Mucosa of stomach (tissue), 1 donor: ENCODE measurements around the gene NAGLU.
A peak's percentile ranks its signal among the peaks of the same experiment; 100 is the strongest.

Experiments used
- H3K27me3 ChIP-seq: one replicate; pipeline ENCODE4 v1.7.0; 2013; ENCODE audit warnings: mild to moderate bottlenecking, low read length; ENCODE audit not compliant: control insufficient read depth, insufficient read depth
- H3K36me3 ChIP-seq: one replicate; pipeline ENCODE4 v1.7.0; 2013; ENCODE audit warnings: low read length; ENCODE audit not compliant: control insufficient read depth, insufficient read depth
- H3K4me1 ChIP-seq: one replicate; pipeline ENCODE4 v1.7.0; 2013; ENCODE audit warnings: mild to moderate bottlenecking, low read length; ENCODE audit not compliant: control insufficient read depth, insufficient read depth
- H3K4me3 ChIP-seq: one replicate; pipeline ENCODE4 v1.7.0; 2013; ENCODE audit warnings: low read length
- H3K9ac ChIP-seq: one replicate; pipeline ENCODE4 v1.7.0; 2013; ENCODE audit warnings: mild to moderate bottlenecking, low read length, moderate library complexity
- H3K9me3 ChIP-seq: one replicate; pipeline ENCODE4 v1.7.0; 2013; ENCODE audit warnings: mild to moderate bottlenecking, low read length, moderate library complexity; ENCODE audit not compliant: control insufficient read depth
- donor health status: Pancreatic carcinoma.

Gene NAGLU

GRCh38 chr17:42536048-42536371, at the start of gene NAGLU:
TSS of gene NAGLU (plus strand) at chr17:42536241. CDS start at chr17:42536273, 32 bp downstream.
- H3K4me1 ChIP-seq = peaks cover 31% of the 10 kb centered on the region
- H3K9me3 ChIP-seq = no peaks in the 10 kb centered on the region
- peak within 1 kb of the TSS; percentile 57 for H3K4me3 ChIP-seq
- peak within 1 kb of the TSS; percentile 80 for H3K9ac ChIP-seq
- no peaks in the 10 kb centered on the region for H3K27me3 ChIP-seq
- H3K36me3 ChIP-seq = no peaks in the 10 kb centered on the region

DNA sequence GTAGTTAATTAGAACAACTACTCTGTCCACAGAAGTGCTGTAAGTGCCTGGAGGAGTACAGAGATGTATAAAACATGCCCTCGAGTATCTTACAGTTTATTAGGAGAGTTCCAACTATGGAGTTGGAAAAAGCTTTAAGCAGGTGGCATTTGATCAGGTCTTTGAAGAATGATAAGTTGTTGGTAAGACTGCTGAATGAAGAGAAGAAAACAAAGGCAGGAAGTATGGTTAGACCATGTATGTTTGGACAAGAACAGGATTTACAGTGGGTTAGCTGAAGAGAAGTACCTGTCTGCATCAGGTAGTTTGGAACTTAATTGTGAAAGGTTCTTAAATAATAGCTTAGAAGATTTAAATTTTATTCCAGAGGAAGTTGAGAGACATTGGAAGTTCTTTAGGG, 48.0 kb upstream of the NAGLU start:
- H3K4me1 ChIP-seq = peaks cover 6% of the 10 kb centered on the region
- peaks cover 8% of the 10 kb centered on the region for H3K36me3 ChIP-seq
- no peak overlapping the region for H3K9ac ChIP-seq
- H3K9me3 ChIP-seq = no peaks in the 10 kb centered on the region
- no peaks in the 10 kb centered on the region for H3K27me3 ChIP-seq
- H3K4me3 ChIP-seq = no peak overlapping the region

- no peak overlapping the region for H3K9ac ChIP-seq
- H3K9me3 ChIP-seq = no peaks in the 10 kb centered on the region
- no peaks in the 10 kb centered on the region for H3K4me1 ChIP-seq
- no peak overlapping the region for H3K4me3 ChIP-seq
- H3K27me3 ChIP-seq = no peaks in the 10 kb centered on the region
- H3K36me3 ChIP-seq = no peaks in the 10 kb centered on the region
Measured at GRCh38 chr17:42493319-42493718, 42.7 kb upstream of the NAGLU start.

DNA sequence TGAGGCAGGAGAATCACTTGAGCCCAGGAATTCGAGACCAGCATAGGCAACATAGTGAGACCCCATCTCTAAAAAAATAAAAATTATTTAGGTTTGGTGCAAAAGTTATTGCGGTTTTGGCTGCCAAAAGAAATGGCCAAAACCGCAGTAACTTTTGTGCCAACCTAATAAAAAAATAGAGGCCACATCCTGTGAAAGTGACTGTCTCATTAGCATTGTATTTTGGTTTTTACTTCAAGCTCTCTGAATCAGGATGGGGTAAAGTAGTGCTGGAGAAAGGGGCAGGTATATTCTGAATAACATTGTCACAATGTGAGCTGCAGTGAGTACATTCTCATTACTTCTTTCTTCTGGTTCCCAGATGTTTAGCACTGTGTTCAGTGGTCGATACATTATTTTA, 41.4 kb upstream of the NAGLU start:
- H3K4me3 ChIP-seq = no peak overlapping the region
- H3K27me3 ChIP-seq = no peaks in the 10 kb centered on the region
- H3K4me1 ChIP-seq = no peaks in the 10 kb centered on the region
- H3K9me3 ChIP-seq = no peaks in the 10 kb centered on the region
- no peak overlapping the region for H3K9ac ChIP-seq
- no peaks in the 10 kb centered on the region for H3K36me3 ChIP-seq

DNA sequence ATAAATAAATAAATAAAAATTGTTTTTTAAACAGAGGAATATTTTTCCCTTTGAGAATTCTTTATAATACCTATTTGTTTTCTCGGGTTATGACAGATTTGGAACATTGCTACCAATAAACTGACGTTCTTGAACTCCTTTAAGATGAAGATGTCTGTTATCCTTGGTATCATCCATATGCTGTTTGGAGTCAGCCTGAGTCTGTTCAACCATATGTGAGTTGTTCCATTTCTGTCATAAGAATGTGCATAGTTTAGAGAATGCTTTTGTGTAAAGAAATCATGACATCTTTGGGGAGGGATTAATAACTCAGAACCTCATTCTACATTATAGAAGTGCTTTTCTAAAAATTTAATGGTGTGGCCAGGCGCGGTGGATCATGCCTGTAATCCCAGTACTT, 37.2 kb upstream of the NAGLU start:
- H3K9ac ChIP-seq = no peak overlapping the region
- no peaks in the 10 kb centered on the region for H3K27me3 ChIP-seq
- H3K4me1 ChIP-seq = no peaks in the 10 kb centered on the region
- no peak overlapping the region for H3K4me3 ChIP-seq
- H3K9me3 ChIP-seq = no peaks in the 10 kb centered on the region
- peaks cover 5% of the 10 kb centered on the region for H3K36me3 ChIP-seq

GRCh38 chr17:42502091-42502490, 34.0 kb upstream of the NAGLU start:
- no peaks in the 10 kb centered on the region for H3K4me1 ChIP-seq
- no peak overlapping the region for H3K4me3 ChIP-seq
- H3K27me3 ChIP-seq = no peaks in the 10 kb centered on the region
- H3K36me3 ChIP-seq = peaks cover 11% of the 10 kb centered on the region
- no peak overlapping the region for H3K9ac ChIP-seq
- H3K9me3 ChIP-seq = no peaks in the 10 kb centered on the region

DNA sequence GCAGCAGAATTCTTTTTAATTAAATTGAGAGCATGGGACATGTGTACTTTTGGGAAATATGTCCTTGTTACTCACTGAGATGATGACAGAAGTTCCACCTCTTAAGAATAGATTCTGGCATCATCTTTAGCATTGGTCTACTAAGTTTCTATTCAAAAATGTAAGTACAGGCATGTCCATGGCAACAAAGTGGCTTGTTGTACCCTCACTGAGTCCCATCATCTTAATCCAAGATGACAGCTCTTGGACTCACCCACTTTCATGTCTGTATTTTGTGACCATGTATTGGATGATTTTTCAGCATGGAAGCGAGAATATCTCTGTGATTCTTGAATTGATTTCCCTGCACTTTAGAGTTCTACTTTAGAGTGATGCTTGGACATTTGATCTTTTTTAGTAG, 33.1 kb upstream of the NAGLU start:
- H3K9ac ChIP-seq = no peak overlapping the region
- no peak overlapping the region for H3K4me3 ChIP-seq
- peaks cover 16% of the 10 kb centered on the region for H3K36me3 ChIP-seq
- H3K27me3 ChIP-seq = no peaks in the 10 kb centered on the region
- no peaks in the 10 kb centered on the region for H3K4me1 ChIP-seq
- H3K9me3 ChIP-seq = no peaks in the 10 kb centered on the region

DNA sequence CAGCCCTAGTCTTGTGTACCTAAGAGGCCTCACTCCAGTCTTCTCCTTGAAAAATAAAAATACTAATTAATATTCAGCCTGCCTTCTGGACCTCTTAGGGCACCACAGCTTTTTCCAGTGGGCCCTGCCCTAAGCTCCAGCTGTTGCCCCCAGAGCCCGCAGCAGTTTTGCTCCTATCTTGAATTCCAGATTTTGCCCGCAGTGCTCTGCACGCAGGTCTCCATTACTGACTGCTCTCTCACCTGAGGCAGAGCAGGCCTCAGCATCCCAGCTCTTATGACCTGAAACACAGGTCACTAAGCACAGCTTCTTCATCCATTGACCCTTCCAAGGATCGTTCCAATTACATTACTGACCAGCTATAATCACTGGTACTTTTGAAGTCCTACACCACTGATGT, 28.4 kb upstream of the NAGLU start:
- Histone ChIP-seq H3K4me1 (peaks cover 16% of the 10 kb centered on the region), H3K27me3 (no peaks in the 10 kb centered on the region), H3K36me3 (peaks cover 23% of the 10 kb centered on the region), H3K4me3 (no peak overlapping the region), H3K9ac (no peak overlapping the region), H3K9me3 (no peaks in the 10 kb centered on the region)

DNA sequence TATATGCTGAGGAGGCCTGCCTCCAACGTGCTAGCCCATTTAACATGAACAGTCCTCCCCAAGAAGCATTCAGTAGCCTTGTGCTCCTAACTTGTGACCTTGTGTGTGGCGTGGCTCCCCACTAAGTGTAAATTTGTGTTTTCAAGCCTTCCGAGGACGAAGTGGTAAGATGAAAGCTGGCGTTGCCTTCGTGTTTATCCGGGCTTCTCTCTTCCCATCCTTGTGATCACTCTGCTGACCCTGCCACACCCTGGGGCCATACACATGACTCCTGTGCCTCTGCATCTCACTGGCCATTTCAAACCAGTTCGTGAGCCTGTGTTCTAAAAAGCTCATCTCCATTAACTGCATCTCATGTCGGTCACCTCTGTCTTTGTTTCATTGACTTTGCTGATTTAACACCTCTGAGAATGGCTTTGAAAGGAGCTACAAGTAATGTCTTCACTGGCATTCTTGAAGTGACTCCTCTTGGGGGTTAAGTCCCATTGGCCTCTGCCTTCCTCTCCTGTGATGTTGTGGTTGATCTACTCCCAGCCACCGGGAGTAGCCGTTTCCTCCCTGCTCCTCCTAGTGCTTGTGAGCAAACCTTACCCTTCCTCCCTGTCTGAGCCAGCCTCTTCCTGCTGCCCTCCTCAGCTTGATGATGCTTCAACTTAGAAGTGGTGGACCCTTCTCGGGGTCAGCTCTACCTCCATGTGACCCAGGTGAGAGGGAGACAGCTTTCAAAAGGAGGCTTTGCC, 27.4 kb upstream of the NAGLU start:
- Histone ChIP-seq H3K4me3 (no peak overlapping the region), H3K36me3 (peaks cover 23% of the 10 kb centered on the region), H3K27me3 (no peaks in the 10 kb centered on the region), H3K9me3 (no peaks in the 10 kb centered on the region), H3K9ac (no peak overlapping the region), H3K4me1 (peaks cover 25% of the 10 kb centered on the region)

- H3K4me1 ChIP-seq = peaks cover 31% of the 10 kb centered on the region
- no peak overlapping the region for H3K4me3 ChIP-seq
- H3K9ac ChIP-seq = no peak overlapping the region
- no peaks in the 10 kb centered on the region for H3K27me3 ChIP-seq
- peaks cover 16% of the 10 kb centered on the region for H3K36me3 ChIP-seq
- H3K9me3 ChIP-seq = no peaks in the 10 kb centered on the region
Measured at GRCh38 chr17:42509409-42509808, 26.6 kb upstream of the NAGLU start.

DNA sequence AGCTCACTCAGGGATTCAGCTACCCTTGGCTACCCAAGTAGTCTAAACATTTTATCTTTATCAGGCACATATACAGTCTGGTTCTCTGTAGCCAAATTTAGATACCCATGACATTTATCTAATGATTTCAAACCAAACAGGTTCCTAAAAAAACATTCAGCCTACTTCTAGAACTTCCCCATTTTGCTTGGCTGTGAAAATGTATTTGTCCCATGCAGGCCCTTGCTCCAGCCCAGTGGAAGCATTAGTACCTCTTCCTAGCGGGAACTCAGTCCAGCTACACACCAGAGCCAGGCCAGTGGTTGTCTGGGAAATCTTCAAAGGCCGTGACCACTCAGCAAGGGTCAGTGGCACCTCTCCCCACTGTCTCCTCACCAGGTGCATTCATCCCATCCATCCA, 26.2 kb upstream of the NAGLU start:
- H3K9ac ChIP-seq = no peak overlapping the region
- H3K4me1 ChIP-seq = peaks cover 31% of the 10 kb centered on the region
- H3K4me3 ChIP-seq = no peak overlapping the region
- no peaks in the 10 kb centered on the region for H3K27me3 ChIP-seq
- no peaks in the 10 kb centered on the region for H3K9me3 ChIP-seq
- H3K36me3 ChIP-seq = peaks cover 16% of the 10 kb centered on the region

- H3K9ac ChIP-seq = peak overlapping the region; percentile 50
- H3K36me3 ChIP-seq = peaks cover 15% of the 10 kb centered on the region
Measured at GRCh38 chr17:42512246-42512645, 23.8 kb upstream of the NAGLU start.

GRCh38 chr17:42512733-42513251, 23.2 kb upstream of the NAGLU start:
- peaks cover 40% of the 10 kb centered on the region for H3K4me1 ChIP-seq
- H3K9me3 ChIP-seq = no peaks in the 10 kb centered on the region
- H3K4me3 ChIP-seq = no peak overlapping the region
- peak overlapping the region; percentile 50 for H3K9ac ChIP-seq
- H3K36me3 ChIP-seq = peaks cover 11% of the 10 kb centered on the region
- H3K27me3 ChIP-seq = no peaks in the 10 kb centered on the region

More at GRCh38 chr17:42512246-42512645, 23.8 kb upstream of the NAGLU start:
- Histone ChIP-seq H3K4me1 (peaks cover 35% of the 10 kb centered on the region), H3K9me3 (no peaks in the 10 kb centered on the region), H3K27me3 (no peaks in the 10 kb centered on the region), H3K4me3 (no peak overlapping the region)
